ENCODE data around the gene FUT8. TPM values are rescaled to one million over a fixed set of nuclear protein-coding genes. Genes with fewer than 3 reads are reported as not detected.
"Not testable (repeated sequence)": the region's sequence is repeated elsewhere in the genome, so short reads cannot be mapped to it uniquely, and the experiment has no call there.

FUT8 gene
- total RNA-seq, 1 experiment from 2014 or later = 27.6 TPM

GRCh38 chr14:65415613-65416012 is 3.1 kb downstream of the FUT8 start:
- no peak for DNase-seq (ENCODE audit: low spot score)

GRCh38 chr14:65419593-65420252 is 7.2 kb downstream of the FUT8 start:
- DNase-seq (ENCODE audit: low spot score) = no peak

- DNase-seq (ENCODE audit: low spot score) = peak; percentile 37
Measured at GRCh38 chr14:65421201-65421981, 8.9 kb downstream of the FUT8 start.

GRCh38 chr14:65422088-65422834 is 9.7 kb downstream of the FUT8 start:
- DNase-seq (ENCODE audit: low spot score) = no peak

- no peak for DNase-seq (ENCODE audit: low spot score)
Measured at GRCh38 chr14:65423982-65424381, 11.5 kb downstream of the FUT8 start.

GRCh38 chr14:65424531-65424930 is 12.0 kb downstream of the FUT8 start:
- no peak for DNase-seq (ENCODE audit: low spot score)

- DNase-seq (ENCODE audit: low spot score) = no peak
Measured at GRCh38 chr14:65425885-65426284, 13.4 kb downstream of the FUT8 start.

GRCh38 chr14:65426902-65427301 is 14.4 kb downstream of the FUT8 start:
- DNase-seq (ENCODE audit: low spot score) = not testable (repeated sequence)

GRCh38 chr14:65428691-65429090 is 16.2 kb downstream of the FUT8 start:
- no peak for DNase-seq (ENCODE audit: low spot score)

GRCh38 chr14:65429757-65430156 is 17.2 kb downstream of the FUT8 start:
- no peak for DNase-seq (ENCODE audit: low spot score)

- no peak for DNase-seq (ENCODE audit: low spot score)
Measured at GRCh38 chr14:65431245-65431644, 18.7 kb downstream of the FUT8 start.

- DNase-seq (ENCODE audit: low spot score) = no peak
Measured at GRCh38 chr14:65431951-65432350, 19.4 kb downstream of the FUT8 start.

GRCh38 chr14:65432361-65432948 is 19.9 kb downstream of the FUT8 start:
- no peak for DNase-seq (ENCODE audit: low spot score)

- DNase-seq (ENCODE audit: low spot score) = no peak
Measured at GRCh38 chr14:65433157-65433556, 20.6 kb downstream of the FUT8 start.

GRCh38 chr14:65433646-65434045 is 21.1 kb downstream of the FUT8 start:
- DNase-seq (ENCODE audit: low spot score) = no peak

- DNase-seq (ENCODE audit: low spot score) = no peak
Measured at GRCh38 chr14:65434216-65434850, 21.8 kb downstream of the FUT8 start.

GRCh38 chr14:65438266-65438933 is 25.9 kb downstream of the FUT8 start:
- DNase-seq (ENCODE audit: low spot score) = no peak

- DNase-seq (ENCODE audit: low spot score) = no peak
Measured at GRCh38 chr14:65439117-65439516, 26.6 kb downstream of the FUT8 start.

- no peak for DNase-seq (ENCODE audit: low spot score)
Measured at GRCh38 chr14:65440230-65440629, 27.7 kb downstream of the FUT8 start.

GRCh38 chr14:65444230-65444629 is 31.7 kb downstream of the FUT8 start:
- DNase-seq (ENCODE audit: low spot score) = no peak

- no peak for DNase-seq (ENCODE audit: low spot score)
Measured at GRCh38 chr14:65446159-65446558, 33.6 kb downstream of the FUT8 start.
